HG03571 (cell line): ENCODE results near the gene RGS7.
"Not testable (repeated sequence)": the region's sequence is repeated elsewhere in the genome, so short reads cannot be mapped to it uniquely, and the experiment has no call there.

Experiments
- ATAC-seq: cut with Tn5 transposase; IDR thresholded peaks from one replicate; pipeline ENCODE4 v1.9.1; 2021; ENCODE audit not compliant: unreplicated experiment

Gene RGS7

GRCh38 chr1:240999826-241000225, 357.2 kb downstream of the RGS7 start:
- no peak for ATAC-seq

- ATAC-seq = no peak
These were observed 358.5 kb downstream of the RGS7 start for GRCh38 chr1:240998441-240999015.

- ATAC-seq = no peak
These were observed 359.0 kb downstream of the RGS7 start for GRCh38 chr1:240998024-240998423.

GRCh38 chr1:240993004-240993403, 364.0 kb downstream of the RGS7 start:
- ATAC-seq = no peak

GRCh38 chr1:240991230-240991629, 365.8 kb downstream of the RGS7 start:
- ATAC-seq = no peak

- no peak for ATAC-seq
These were observed 369.1 kb downstream of the RGS7 start for GRCh38 chr1:240987928-240988327.

- ATAC-seq = no peak
These were observed 371.9 kb downstream of the RGS7 start for GRCh38 chr1:240985081-240985480.

- no peak for ATAC-seq
These were observed 376.7 kb downstream of the RGS7 start for GRCh38 chr1:240980342-240980741.

GRCh38 chr1:240976685-240977084, 380.3 kb downstream of the RGS7 start:
- no peak for ATAC-seq

- no peak for ATAC-seq
These were observed 383.1 kb downstream of the RGS7 start for GRCh38 chr1:240973875-240974274.

GRCh38 chr1:240972059-240972458, 384.9 kb downstream of the RGS7 start:
- ATAC-seq = not testable (repeated sequence)

GRCh38 chr1:240970253-240970652, 386.8 kb downstream of the RGS7 start:
- no peak for ATAC-seq

GRCh38 chr1:240968864-240969263, 388.1 kb downstream of the RGS7 start:
- ATAC-seq = no peak

GRCh38 chr1:240967070-240967724, 389.8 kb downstream of the RGS7 start:
- ATAC-seq = no peak

- ATAC-seq = no peak
These were observed 391.4 kb downstream of the RGS7 start for GRCh38 chr1:240965581-240966091.

GRCh38 chr1:240962086-240962485, 394.9 kb downstream of the RGS7 start:
- no peak for ATAC-seq

- no peak for ATAC-seq
These were observed 400.6 kb downstream of the RGS7 start for GRCh38 chr1:240956424-240956823.

- ATAC-seq = no peak
These were observed 401.0 kb downstream of the RGS7 start for GRCh38 chr1:240956020-240956419.

- no peak for ATAC-seq
These were observed 409.4 kb downstream of the RGS7 start for GRCh38 chr1:240947438-240948224.

- ATAC-seq = no peak
These were observed 410.1 kb downstream of the RGS7 start for GRCh38 chr1:240946926-240947325.

GRCh38 chr1:240942901-240943300, 414.1 kb downstream of the RGS7 start:
- ATAC-seq = no peak
